DMS 273 treated with DMSO at 0.1 percent for 48 hours (cell line): ENCODE data around the gene RBM17.
"Not testable (repeated sequence)": the region's sequence is repeated elsewhere in the genome, so short reads cannot be mapped to it uniquely, and the experiment has no call there.

Experiments used
- DNase-seq: peaks from one replicate; lab custom pipeline; 2025; lab: John Stamatoyannopoulos, UW

RBM17 gene

DNA sequence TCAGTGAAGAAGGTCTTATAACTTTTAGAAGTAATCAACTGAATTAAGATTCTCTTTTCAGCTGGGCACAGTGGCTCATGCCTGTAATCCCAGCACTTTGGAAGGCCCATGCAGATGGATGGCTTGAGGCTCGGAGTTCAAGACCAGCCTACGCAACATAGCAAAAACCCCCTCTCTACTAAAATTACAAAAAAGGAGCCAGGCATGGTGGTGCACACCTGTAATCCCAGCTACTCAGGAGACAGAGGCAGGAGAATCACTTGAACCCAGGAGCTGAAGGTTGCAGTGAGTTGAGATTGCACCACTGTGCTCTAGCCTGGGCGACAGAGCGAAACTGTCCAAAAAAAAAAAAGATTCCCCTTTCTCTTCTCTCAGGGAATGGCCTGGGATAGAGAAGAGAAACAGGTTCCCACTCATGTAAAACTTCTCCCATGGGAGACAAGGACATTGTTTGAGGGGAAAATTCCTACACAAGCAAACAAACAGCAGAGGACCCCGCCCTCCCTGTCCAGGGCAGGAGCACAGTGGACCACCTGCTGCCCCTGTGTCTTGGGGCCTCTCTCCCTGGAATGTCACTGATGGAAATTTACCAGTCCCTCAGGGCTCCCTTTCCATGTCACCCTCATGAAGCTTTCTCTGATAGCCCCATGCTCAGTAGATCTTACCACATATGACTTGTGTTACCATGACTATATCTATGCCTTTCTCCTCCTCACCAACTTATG, 32.3 kb upstream of the RBM17 start:
- DNase-seq: no peak

DNA sequence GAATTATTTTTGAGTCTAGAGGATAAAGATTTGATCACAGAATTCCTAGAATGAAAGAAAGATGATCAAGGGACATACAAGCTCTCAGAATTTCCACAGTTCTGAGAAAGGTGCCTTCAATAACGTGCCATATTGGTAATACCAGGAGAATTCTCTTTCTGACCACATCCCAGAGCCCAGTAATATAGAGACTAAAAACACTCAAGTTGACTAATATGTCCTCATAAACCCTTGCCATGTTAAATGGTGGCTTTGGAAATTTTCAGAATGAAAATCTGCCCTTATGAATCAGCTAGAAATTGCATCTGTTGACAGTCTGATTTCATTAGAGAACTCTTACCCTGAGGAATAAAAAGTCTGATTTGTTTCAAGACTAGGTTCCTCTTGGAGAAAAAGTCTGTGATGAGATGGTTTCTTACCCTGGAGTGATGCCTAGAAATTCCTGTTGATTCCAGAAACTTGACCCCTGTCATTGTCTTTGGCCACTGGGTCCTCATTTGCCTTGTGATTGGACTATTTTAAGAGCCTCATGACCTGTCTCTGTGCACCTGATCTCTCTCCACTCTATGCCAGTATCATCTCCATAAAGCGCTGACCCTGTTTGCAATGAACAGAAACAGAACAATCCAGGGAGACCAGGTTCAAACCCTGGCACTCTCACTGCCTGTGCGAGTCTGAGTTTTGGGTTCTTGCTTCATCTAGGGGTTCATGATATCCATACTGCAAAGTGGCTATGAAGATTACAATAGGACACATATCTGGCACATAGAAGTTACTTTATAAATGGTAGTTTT, 30.0 kb upstream of the RBM17 start:
- DNase-seq: no peak

DNA sequence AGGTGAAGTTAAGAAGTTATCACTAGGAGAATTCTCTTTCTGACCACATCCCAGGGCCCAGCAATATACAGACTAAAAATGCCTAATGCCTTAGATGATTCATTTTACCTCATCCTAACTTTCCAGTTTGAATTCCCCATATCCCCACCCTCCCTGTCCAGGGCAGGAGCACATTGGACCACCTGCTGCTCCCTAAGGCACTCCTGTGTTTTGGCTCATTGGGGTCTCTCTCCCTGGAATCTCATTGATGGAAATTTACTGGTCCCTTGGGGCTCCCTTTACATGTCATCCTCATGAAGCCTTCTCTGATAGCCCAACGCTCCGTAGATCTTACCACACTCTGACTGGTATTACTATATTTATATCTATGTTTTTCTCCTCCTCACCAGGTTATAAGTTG, 29.3 kb upstream of the RBM17 start:
- no peak for DNase-seq

DNA sequence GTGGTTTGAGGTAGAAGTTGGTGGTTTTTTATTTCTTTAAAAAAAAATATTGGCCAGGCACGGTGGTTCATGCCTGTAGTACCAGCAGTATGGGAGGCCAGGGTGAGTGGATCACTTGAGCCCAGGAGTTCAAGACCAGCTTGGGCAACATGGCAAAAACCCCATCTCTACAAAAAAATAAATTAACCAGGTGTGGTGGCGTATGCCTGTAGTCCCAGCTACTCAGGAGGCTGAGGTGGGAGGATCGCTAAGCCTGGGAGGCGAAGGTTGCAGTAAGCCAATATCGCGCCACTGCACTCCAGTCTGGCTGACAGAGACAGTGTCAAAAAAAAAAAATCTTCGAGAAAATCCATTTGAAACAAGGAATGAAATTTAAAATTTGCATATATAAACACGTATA, 27.8 kb upstream of the RBM17 start:
- no peak for DNase-seq

DNA sequence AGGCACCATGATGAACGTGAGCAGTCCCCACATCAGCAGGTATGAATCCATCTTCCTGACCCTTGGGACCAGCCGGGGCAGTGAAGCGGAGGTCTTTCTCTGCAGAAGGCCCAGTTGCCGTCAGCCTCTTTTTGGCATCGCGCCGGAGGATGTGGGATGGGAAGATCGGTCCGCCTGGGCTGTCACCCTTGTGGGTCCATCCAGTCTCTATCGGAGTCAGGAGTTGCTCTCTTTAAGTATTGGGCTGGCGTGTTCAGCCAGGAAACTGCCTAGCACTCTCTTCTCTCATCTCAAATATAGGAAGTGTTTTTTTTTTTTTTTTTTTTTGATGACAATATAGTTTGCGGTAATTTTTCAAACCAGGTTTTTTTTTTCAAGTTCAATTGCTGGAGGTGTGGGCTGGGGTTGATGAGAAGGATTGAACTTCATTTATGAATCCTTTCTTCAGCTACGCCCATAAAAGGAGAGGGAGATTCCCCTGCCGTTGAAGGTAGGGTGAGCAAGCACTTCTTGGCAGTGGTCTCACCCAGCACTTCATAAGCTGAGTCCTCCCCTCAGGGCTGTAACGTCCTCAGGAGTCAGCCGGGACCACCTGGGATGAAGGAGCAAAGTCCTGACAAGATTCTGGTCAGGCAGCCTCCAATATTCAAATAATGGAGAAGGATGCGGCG, 26.6 kb upstream of the RBM17 start, which contains the start of gene IL2RA:
Gene IL2RA, minus strand, starts transcription at position 267 of the 671 bp plus-strand sequence. Its CDS starts 216 bp downstream, at position 51.
- DNase-seq: no peak

DNA sequence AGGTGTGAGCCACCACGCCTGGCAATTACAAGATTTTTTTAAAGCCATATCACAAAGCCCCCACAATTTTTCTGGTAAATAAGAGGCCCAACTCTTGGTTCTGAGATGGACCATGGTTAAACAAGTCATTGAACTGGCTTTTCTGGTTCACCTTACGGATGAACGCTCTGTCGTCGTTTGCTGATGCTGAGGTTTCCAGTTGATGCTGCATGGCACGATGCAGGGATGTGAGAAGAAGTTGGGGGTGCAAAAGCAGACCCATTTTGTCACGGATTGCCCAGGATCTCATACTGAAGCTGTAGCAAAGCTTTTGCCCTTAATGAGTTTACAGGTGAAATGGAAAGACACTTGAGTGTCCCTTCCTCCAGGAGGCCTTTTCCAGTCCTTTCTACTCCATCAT, 24.7 kb upstream of the RBM17 start:
- DNase-seq: no peak

DNA sequence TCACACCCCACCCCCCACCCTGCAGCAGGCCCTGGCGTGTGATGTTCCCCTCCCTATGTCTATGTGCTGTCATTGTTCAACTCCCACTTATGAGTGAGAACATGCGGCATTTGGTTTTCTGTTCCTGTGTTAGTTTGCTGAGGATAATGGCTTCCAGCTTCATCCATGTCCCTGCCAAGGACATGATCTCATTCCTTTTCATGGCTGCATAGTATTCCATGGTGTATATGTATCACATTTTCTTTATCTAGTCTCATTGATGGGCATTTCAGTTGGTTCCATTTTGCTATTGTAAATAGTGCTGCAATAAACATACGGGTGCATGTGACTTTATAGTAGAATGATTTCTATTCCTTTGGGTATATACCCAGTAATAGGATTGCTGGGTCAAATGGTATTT, 24.1 kb upstream of the RBM17 start:
- DNase-seq: not testable (repeated sequence)

DNA sequence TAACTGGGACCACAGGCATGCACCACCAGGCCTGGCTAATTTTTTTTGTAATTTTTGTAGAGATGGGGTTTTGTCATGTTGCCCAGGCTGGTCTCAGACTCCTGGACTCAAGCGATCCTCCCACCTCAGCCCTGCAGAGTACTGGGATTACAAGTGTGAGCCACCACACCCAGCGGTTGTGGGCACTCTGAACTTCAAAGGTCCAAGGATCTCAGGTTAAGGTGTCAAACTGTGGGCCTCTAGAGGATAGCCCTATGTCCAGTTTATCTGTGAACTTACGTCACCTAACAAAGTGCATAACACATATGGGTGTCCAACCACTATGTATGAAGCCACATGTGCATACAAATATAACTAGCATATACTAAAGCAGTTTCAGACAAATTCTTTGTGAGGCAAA, 23.4 kb upstream of the RBM17 start:
- no peak for DNase-seq

DNA sequence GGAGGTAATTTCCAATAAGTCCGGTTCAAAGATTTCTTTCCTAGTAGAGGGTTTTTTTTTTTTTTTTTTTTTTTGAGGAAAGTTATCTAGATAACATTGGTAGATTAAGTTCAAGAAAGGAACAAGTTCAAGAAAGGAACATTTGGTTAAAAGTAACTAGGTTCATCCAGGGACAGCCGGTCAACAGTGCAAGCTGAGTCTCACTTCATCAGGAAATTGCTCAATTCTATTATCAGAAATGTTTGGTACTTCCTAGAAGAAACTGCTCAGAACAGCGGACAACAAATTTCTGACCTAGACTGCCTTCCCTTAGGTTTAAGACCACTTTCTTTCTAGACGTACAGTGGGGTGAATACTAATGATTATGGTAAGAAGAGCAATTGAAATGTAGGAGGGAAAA, 23.0 kb upstream of the RBM17 start:
- no peak for DNase-seq

DNA sequence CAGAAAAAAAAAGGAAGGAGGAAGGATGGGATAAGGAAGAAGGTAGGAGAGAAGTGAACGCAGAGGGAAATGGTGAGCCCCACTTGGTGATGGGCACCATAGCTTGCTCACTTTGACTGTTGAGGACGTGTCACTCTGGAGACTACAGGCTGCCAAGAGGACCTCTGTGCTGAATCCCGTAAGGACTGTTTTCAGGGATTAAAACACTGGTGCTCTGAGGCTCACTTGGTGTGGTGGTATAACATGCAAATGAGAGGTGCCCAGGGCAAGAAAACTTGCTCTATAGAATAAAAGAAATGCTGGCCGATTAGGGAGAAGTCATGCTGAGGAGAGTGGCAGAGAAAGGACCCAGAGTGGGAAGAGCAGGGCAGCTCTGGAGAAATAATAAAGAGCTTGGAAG, 21.4 kb upstream of the RBM17 start:
- DNase-seq: no peak

DNA sequence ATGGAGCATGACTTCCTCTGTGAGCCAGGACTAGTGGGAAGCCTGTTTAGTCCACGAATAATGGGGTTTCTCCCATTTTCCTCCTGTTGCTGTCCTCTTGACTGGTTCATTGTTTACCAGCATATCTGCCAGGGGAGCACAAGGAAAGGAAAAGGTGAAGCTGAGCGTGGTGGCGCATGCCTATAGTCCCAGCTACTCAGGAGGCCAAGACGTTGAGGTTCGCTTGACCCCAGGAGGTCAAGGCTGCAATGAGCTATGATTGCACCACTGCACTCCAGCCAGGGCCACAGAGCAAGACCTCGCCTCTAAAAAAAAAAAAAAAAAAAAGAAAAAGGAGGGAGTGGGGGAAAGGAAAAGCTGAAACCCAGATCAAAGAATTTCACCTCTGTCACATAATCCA, 20.8 kb upstream of the RBM17 start:
- no peak for DNase-seq

DNA sequence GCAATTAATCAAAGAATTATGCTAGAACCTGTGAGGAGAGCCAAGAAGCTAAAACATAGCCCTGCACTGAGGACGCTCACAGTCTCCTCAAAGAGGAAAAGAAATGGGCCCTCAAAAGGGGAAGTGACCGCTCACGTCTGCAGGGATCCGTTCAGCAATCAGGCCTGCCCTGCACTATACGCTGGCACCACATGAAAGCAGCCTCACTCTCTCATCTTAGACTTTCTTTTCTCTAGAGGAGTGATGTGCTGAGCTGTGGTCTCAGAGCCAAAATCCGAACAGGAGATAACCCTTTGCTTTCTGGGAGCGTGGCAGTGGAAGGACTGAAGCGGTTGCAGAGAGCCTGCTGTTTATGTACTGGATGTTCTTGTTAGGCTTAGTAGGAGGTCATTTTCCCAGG, 20.4 kb upstream of the RBM17 start:
- no peak for DNase-seq

DNA sequence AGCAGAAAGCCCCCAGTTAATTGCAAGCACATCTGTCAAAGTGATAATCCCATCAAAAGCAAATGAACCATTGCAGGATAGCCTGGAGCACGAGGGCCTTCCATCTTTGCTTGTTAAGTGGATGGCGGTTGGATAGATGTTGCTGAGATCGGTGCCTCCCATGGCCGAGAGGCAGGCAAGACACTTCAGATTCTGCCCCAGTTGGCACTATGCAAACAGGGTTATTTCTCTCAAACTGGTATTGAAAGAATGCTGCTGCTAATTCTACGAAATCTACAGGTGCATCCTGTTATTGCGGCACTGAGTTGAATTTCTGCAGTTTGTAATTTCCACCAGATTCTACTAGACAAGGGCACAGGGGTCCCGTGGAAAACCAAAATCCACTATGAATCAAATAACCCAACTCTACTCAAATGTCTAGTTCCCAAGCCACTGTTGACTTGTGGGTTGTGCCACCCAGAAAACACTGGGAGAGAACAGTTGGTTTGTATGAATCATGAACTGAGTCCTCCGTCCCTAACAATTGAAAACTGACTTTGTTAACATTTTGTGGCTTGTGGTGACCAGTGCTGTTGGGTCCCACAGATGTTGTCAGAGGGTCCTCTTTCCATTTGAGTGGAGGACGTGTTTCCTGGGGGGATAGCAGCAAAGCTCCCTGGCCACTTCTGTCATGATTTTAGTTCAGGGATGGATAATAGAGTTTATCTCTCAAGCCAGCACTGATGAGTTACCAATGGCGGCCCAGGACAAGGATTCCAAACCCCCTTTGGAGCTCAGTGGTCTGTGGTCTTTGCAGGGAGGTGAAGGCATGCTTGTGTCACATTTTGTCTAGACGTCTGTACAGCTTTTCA, 19.5 kb upstream of the RBM17 start:
- no peak for DNase-seq

DNA sequence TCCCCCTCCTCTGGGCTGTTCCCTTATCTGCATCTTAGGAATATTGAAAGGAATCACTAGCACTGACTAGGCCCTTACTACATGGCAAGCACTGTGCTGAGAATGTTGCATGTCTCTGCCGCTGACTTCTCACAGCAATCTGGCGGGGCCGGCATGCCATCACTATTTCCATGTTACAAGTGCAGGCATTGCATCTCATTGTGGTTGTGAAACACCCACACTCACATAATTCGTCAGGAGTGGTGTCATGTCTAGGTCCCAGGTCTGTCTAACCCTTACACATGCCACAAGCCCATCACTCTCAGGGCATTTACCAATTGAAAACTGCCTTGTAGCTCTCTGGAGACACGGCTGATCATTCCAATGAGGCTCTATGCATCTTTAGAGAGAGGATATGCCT, 18.2 kb upstream of the RBM17 start:
- no peak for DNase-seq

DNA sequence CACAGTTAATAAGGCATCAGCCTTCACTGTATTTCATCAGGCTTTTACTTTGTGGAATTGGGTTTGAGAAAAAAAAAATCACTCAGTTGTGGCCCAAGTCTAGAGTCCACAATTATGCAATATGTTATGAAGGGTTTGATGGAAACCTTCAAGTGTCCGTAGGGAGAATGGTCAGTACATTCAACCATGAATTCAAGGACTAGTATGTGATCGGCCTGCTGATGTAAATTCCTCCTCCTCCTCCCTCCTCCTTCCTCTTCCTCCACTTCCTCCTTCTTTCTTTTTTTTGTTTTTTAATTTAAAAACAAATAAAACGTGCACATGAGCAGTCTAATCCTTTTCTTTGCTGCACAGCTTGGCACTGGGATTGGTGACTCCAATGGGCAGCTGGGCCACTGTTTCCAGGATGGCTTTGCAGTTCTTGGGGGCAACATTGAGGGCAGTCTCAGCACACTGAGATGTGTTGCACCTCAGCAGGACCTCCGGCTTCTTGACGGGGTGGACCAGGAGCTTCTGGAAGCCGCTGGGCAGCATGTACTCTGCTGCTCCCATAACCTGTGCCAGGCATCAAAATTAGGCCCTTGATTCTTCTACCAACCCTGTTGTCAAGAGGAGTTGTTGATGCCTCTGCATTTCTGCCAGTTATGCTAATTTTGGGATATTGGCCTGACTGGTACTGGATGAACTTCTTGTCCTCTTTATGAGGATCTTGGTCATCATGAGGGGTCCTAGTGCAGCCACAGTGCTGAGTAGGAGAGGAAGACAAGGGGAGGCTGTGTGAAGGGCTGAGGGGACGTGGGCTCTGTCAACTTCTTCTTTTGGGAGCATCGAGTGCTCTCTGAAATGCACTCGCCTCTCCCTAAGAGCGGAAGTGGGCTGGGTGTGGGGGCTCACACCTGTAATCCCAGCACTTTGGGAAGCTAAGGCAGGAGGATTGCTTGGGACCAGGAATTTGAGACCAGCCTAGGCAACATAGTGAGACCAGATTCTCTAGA, 17.4 kb upstream of the RBM17 start:
- no peak for DNase-seq

DNA sequence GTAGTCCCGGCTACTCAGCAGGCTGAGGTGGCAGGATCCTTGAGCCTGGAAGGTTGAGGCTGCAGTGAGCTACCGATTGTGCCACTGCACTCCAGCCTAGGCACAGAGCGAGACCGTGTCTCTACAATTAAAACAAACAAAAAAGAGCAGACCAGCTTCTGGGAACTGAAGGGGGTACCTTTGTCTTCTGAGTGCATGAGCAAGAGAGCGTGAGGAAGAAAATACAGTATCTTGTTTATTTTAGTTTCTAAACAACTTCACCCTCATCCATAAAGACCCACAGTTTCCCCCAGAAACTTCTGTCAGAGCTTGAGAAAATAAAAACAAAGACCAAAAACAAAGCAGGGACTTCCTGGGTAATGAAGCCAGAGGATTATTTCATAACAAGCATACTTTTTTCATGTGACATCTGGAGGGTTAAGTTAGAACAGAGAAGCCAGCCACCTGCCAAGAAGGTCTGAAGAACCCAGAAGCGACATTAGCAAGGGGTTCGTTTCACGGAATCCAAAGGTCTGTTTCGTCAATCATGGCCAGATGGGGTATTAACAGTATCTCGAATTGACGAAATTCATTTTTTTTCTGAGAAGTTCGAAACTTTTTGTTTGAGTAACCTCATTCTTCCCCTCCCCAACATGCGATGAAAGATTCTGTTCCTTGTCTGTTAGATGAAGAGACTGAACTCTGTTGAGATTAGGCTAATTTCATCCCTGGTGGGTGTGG, 16.5 kb upstream of the RBM17 start:
- DNase-seq: no peak

DNA sequence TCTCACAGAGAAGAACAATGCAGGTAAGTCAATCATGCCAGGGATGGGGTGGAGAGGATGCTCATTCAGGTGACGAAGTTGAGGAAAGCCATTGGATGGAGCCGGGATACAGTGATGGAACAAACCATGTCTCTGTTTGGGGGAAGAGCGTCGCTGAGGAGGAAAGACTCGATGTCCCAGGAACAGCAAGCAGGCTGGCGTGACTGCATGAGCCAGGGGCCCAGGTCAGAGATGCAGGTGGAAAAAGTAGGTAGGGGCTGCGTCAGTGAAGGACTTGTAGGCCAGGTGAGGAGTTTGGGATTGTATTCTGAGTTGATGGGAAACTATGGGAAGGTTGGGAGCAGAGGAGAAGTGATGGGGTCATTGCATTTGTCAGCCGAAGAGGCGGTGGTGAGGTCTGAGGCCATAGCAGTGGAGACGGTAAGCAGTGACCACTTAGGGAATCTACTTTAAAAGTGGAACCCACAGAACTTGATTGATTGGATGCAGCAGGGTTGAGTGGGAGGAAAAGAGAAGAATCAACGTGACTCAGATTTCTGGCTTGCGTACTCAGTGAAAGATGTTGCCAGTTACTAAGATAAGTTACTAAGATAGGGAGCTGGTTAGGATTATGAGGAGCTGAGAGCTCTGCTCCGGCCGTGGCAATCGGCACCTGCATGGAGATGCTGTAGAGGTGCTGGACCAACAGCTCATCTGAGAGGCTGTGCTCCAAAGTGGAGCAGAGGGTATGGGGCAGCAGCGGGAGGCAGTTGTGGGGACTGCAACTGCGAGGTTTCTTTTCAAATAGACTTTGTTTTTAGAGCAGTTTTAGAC, 14.1 kb upstream of the RBM17 start:
- no peak for DNase-seq

DNA sequence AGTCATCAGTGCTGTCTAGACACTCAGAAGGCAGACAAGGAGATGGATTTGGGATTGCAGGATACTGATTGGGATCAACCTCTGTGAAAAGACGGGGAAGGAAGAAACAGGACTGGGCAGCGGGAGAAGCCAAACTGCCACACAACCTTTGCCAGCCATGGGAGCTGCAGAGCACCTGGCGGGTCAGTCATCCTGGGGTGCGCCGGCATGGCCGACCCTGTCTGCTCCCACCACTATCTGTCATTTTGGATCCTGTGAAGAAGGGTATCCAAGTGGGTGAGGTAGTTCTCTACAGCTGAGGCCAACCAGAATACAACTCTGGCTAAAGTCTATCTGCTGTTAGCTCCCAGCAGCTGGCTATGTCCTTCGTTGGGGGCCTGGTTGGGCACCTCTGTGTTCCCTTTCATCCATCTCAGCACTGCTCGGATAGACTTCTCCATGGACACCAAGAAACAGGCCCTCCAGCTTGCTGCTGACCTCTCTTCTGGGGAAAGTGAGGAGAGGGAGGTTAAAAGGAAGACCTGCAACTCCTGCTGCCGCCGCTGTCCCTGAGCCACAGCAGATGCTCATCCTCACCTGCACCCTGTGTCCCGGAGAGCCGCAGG, 11.7 kb upstream of the RBM17 start:
- no peak for DNase-seq

DNA sequence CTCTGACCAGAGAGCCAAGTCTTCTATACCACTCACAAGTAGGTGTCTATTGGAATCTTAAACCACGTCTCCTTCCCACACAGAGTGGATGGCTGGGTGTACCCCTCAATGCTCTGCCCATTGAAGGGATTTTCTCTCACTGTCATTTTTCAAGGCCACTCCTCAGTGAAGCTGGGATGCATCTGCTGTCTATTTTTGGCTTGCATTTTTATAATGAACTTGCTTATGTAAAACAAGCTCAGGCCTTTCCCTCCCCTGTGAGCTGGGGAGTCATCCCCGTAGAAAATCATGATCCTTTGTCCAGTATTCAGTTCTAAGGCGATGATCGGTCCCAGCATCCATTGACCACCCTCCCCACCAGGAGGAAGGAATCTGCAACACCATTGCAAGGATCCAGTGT, 9.8 kb upstream of the RBM17 start:
- DNase-seq: no peak
